Psoas muscle (tissue), 8 donors: ENCODE data around the gene TENM4. TPM values are rescaled to one million over a fixed set of nuclear protein-coding genes. Genes with fewer than 3 reads are reported as not detected.

Experiments used
- ATAC-seq, 4 donors: fragments of 200-7000 bp; cut with Tn5 transposase; one replicate each; pipeline ENCODE4 v1.9.1; 2020; ENCODE audit warnings: moderate library complexity in 3 of 4, mild to moderate bottlenecking in 2 of 4
- DNase-seq, 2 donors: peaks; one replicate each; pipeline ENCODE4 v3.0.0-alpha.2; 2020
- H3K27ac ChIP-seq: fragments of 200-600 bp; one replicate; pipeline ENCODE4 v1.8.0; 2022
- H3K27me3 ChIP-seq, 3 donors: fragments of 200-600 bp in 1 of 3; one replicate each; pipeline versions ENCODE4 v1.6.1 to v1.8.0; 2013 to 2022; ENCODE audit warnings: low read length in 2 of 3, mild to moderate bottlenecking in 2 of 3, moderate library complexity in 1 of 3; ENCODE audit not compliant: insufficient read depth in 3 of 3
- H3K36me3 ChIP-seq, 2 donors: fragments of 200-600 bp in 1 of 2; one replicate each; pipeline versions ENCODE4 v1.6.1 to v1.8.0; 2013 to 2022; ENCODE audit warnings: low read depth in 1 of 2, mild to moderate bottlenecking in 1 of 2, moderate library complexity in 1 of 2; ENCODE audit not compliant: insufficient read depth in 1 of 2
- H3K4me1 ChIP-seq: fragments of 200-600 bp; one replicate; pipeline ENCODE4 v1.8.0; 2022
- H3K4me3 ChIP-seq: fragments of 200-600 bp; one replicate; pipeline ENCODE4 v1.8.0; 2022; ENCODE audit warnings: mild to moderate bottlenecking
- H3K9me3 ChIP-seq: fragments of 200-600 bp; one replicate; pipeline ENCODE4 v1.8.0; 2022
- WGBS, 3 donors: extraction: QIAGEN DNeasy Blood & Tissue Kit; methylation state at CpG; one replicate each; pipeline versions ENCODE4 v1.1.6 to v1.1.7; 2013; 5-methylcytosine and 5-hydroxymethylcytosine counted together
- intact Hi-C, 2 donors: fragments of 100-400 bp; cut with DNase I; formaldehyde crosslinking; loops; one replicate each; pipeline versions ENCODE4 v1.11.0 to v1.14.2; 2022
- polyA plus RNA-seq, 3 donors: library from polyadenylated mRNA; stranded (reverse); fragments of 200-250 nt; gene quantifications; one replicate each; pipeline ENCODE4 v1.2.3, GENCODE V29; 2013
- total RNA-seq, 4 donors: library from RNA; stranded (reverse); fragmentation: NEBNext Ultra II Directional in 2 of 4; extraction: Animal tissue kit (Norgen Biotek cat#: 25700) in 2 of 4; gene quantifications; one replicate each; pipeline versions ENCODE4 v1.2.1 to v1.2.4, GENCODE V29; 2021 to 2023
- TF ChIP-seq, protein P1 (sequence below): fragments of 200-600 bp; IDR thresholded peaks from one replicate; pipeline ENCODE4 v1.8.0; 2022; ENCODE audit warnings: antibody characterized with exemption
- donor health status: healthy with polysubstance abuse.
- donor health status: DM: no; HTN: no; CAD: no; lungs with moderate emphysema.
- donor health status: Bipolar disorder and iron deficiency.
- donor health status: healthy.
- donor health status: DM: yes; HTN: yes; CAD: no.
- donor health status: DM: no; HTN: no; CAD: no.
- donor health status: DM: no; HTN: no; CAD: no.
- donor health status: DM: yes; HTN: yes; CAD: no.

The TENM4 gene
- total and polyA plus RNA-seq, 7 donors, result 0.05 to 1.7 (median 0.48) TPM

GRCh38 chr11:79249295-79249993 is 191.4 kb downstream of the TENM4 start:
- WGBS, 3 donors, result 83 to 98% (median 98%) methylated on average over 5 of the region's 5 CpGs
- Histone ChIP-seq H3K36me3 (no peaks in the 10 kb centered on the region), H3K9me3 (no peaks in the 10 kb centered on the region), H3K27ac (no peak overlapping the region), H3K4me3 (no peak overlapping the region), H3K4me1 (no peaks in the 10 kb centered on the region), H3K27me3 (no peaks in the 10 kb centered on the region)
- TF ChIP-seq, protein P1, sequence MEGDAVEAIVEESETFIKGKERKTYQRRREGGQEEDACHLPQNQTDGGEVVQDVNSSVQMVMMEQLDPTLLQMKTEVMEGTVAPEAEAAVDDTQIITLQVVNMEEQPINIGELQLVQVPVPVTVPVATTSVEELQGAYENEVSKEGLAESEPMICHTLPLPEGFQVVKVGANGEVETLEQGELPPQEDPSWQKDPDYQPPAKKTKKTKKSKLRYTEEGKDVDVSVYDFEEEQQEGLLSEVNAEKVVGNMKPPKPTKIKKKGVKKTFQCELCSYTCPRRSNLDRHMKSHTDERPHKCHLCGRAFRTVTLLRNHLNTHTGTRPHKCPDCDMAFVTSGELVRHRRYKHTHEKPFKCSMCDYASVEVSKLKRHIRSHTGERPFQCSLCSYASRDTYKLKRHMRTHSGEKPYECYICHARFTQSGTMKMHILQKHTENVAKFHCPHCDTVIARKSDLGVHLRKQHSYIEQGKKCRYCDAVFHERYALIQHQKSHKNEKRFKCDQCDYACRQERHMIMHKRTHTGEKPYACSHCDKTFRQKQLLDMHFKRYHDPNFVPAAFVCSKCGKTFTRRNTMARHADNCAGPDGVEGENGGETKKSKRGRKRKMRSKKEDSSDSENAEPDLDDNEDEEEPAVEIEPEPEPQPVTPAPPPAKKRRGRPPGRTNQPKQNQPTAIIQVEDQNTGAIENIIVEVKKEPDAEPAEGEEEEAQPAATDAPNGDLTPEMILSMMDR, result no peak
- ATAC-seq (no peak), DNase-seq (no peak)
- intact Hi-C loops, result no loop called here

DNA sequence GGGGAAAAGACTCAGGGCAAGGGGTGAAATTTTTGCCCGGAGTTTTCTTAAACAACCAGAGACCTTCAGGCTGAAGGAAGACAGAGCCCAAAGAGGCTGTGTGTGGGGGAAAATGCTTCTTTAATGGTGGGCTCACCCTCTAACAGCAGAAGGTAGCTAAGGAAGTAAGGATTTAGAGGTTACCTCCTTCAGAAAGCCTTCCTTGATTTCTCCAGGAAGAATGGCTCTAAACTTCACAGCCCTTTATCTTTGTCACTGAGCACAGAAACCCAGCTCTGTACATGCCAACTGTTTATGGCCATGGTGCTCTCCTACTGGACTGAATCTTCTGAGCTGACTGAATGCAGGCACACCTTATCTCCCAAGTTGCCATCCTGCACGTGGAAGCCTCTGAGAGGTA is 196.0 kb downstream of the TENM4 start:
- WGBS, 3 donors, result 63 to 70% (median 70%) methylated on average over 2 of the region's 2 CpGs
- DNase-seq (no peak), ATAC-seq (no peak)
- Histone ChIP-seq H3K4me3 (no peak overlapping the region), H3K4me1 (no peaks in the 10 kb centered on the region), H3K36me3 (no peaks in the 10 kb centered on the region), H3K9me3 (no peaks in the 10 kb centered on the region), H3K27me3 (no peaks in the 10 kb centered on the region), H3K27ac (peak overlapping the region; percentile 23)
- intact Hi-C loops, result no loop called here
- TF ChIP-seq, protein P1, result no peak

GRCh38 chr11:79244241-79244772 is 196.5 kb downstream of the TENM4 start:
- TF ChIP-seq, protein P1, result no peak
- Histone ChIP-seq H3K9me3 (no peaks in the 10 kb centered on the region), H3K27me3 (no peaks in the 10 kb centered on the region), H3K4me1 (no peaks in the 10 kb centered on the region), H3K27ac (no peak overlapping the region), H3K36me3 (no peaks in the 10 kb centered on the region), H3K4me3 (no peak overlapping the region)
- ATAC-seq (peak in 3 of 4 donors; percentile 72 to 81 (median 78)), DNase-seq (no peak)
- 57 to 60% (median 58%) methylated on average over 6 of the region's 6 CpGs for WGBS, 3 donors
- intact Hi-C loops, result no loop called here

- Histone ChIP-seq H3K9me3 (no peaks in the 10 kb centered on the region), H3K4me1 (no peaks in the 10 kb centered on the region), H3K36me3 (no peaks in the 10 kb centered on the region), H3K4me3 (no peak overlapping the region), H3K27ac (no peak overlapping the region), H3K27me3 (no peaks in the 10 kb centered on the region)
- TF ChIP-seq, protein P1, result no peak
- ATAC-seq, result no peak
- DNase-seq, result no peak
- intact Hi-C loops, result no loop called here
- WGBS, 3 donors, result 78 to 85% (median 80%) methylated on average over 16 of the region's 16 CpGs
Observed at GRCh38 chr11:79243422-79244210, 197.2 kb downstream of the TENM4 start.
